Hepatocyte (in vitro differentiated cells): Measurements from ENCODE around the gene RASAL2.

Source experiments
- EZH2 ChIP-seq: fragments of 200-600 bp; sonication (generic); IDR thresholded peaks from 2 replicates; pipeline ENCODE4 v1.6.1; 2016; ENCODE audit warnings: antibody characterized with exemption, mild to moderate bottlenecking, borderline replicate concordance
- TF ChIP-seq, protein P1 (sequence below): fragments of 200-600 bp; sonication (generic); IDR thresholded peaks from 2 replicates; pipeline ENCODE4 v1.5.1; 2016; ENCODE audit warnings: antibody characterized with exemption, mild to moderate bottlenecking; ENCODE audit not compliant: poor library complexity

DNA sequence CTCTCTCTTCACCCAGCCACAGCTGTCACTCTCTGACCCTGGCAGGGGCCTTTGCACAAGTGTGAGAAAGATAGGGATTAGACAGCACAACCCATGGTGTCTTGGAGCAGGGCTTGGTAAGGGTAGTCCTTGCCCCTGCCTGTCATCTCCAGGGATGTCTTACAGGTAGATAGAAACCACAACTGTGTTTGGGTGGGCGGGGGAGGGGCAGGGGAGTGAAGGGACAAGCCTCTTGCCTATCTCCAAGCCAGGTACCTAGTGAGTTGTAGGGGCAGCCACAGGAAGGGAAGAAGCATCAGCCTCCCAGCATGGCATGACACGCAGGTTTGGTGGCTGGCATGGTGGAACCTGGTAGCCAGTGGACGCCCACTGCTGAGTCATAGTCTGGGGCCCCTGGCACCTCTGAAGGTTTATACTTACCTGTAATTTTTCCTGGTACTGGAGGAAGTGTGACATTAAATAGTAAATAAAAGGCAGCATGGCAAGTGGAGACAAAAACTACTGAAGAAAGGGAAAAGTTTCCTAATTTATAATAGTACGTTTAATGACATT lies 305.3 kb downstream of the RASAL2 start:
- TF ChIP-seq EZH2, result no peak
- TF ChIP-seq, protein P1, sequence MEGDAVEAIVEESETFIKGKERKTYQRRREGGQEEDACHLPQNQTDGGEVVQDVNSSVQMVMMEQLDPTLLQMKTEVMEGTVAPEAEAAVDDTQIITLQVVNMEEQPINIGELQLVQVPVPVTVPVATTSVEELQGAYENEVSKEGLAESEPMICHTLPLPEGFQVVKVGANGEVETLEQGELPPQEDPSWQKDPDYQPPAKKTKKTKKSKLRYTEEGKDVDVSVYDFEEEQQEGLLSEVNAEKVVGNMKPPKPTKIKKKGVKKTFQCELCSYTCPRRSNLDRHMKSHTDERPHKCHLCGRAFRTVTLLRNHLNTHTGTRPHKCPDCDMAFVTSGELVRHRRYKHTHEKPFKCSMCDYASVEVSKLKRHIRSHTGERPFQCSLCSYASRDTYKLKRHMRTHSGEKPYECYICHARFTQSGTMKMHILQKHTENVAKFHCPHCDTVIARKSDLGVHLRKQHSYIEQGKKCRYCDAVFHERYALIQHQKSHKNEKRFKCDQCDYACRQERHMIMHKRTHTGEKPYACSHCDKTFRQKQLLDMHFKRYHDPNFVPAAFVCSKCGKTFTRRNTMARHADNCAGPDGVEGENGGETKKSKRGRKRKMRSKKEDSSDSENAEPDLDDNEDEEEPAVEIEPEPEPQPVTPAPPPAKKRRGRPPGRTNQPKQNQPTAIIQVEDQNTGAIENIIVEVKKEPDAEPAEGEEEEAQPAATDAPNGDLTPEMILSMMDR, result no peak
